AG04450 (cell line): ENCODE measurements around the gene SEC16A. TPM values are rescaled to one million over a fixed set of nuclear protein-coding genes. Genes with fewer than 3 reads are reported as not detected.

Experiments
- CTCF ChIA-PET: fragments of 300-600, 350-600 bp; formaldehyde crosslinking; extraction: SDS; loops from one replicate; lab custom pipeline; 2022; ENCODE audit warnings: antibody characterized with exemption, inconsistent platforms; lab: Charles Lee
- POLR2A ChIA-PET: fragments of 350-600 bp; formaldehyde crosslinking; extraction: SDS; loops from one replicate; lab custom pipeline; 2021; ENCODE audit warnings: antibody characterized with exemption, inconsistent platforms; lab: Yijun Ruan, JAX
- DNase-seq: peaks from one replicate; pipeline ENCODE4 v3.0.0-alpha.2; 2011; ENCODE audit warnings: low read depth, low spot score
- H3K27ac ChIP-seq: one replicate; pipeline ENCODE4 v1.5.1; 2012; ENCODE audit warnings: low read depth, low read length, control low read depth
- H3K27me3 ChIP-seq: one replicate; pipeline ENCODE4 v1.6.0; 2012; ENCODE audit warnings: low read length; ENCODE audit not compliant: control insufficient read depth, insufficient read depth
- H3K4me3 ChIP-seq: 2 replicates; pipeline ENCODE4 v1.5.1; 2011; ENCODE audit warnings: mild to moderate bottlenecking, low read depth, low read length, control low read depth
- H3K9me3 ChIP-seq: 2 replicates; pipeline ENCODE4 v1.5.1; 2012; ENCODE audit warnings: low read length; ENCODE audit not compliant: control insufficient read depth, insufficient read depth
- CTCF ChIP-seq: IDR thresholded peaks from 2 replicates; pipeline ENCODE4 v1.5.1; 2011; ENCODE audit warnings: low read depth, low read length, control low read depth, inconsistent platforms
- polyA plus RNA-seq: library from polyadenylated mRNA; depleted of rRNA; stranded (reverse); fragments of >200 nt; gene quantifications from 2 replicates; pipeline ENCODE4 v1.2.3, GENCODE V29; 2011; rRNA removed
- small RNA-seq: library from RNA; depleted of rRNA; stranded (forward); fragments of <200 nt; gene quantifications from one replicate; pipeline ENCODE3, GENCODE V24; 2012; ENCODE audit warnings: low read depth; ENCODE audit not compliant: insufficient read length

The SEC16A gene
- polyA plus RNA-seq, 1 experiment = 23.2 TPM

DNA sequence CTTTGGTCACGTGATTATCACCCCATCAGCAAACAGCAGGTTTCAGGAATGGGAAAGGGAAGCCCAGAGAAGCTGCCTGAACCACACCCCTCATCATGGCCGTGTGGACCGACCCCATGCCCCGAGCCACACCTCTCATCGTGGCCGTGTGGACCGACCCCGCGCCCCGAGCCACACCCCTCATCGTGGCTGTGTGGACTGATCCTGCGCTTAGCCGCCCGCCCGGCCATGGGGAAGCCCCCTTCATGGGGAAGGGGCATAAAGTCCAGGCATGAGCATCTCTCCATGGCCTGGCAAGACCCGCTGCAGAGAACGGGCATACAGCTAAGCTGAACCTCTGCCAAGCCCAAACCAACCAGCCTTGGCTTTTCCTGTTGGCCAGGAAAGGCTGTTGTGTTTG lies 89.3 kb downstream of the SEC16A start:
- Histone ChIP-seq H3K27me3 (no peaks in the 10 kb centered on the region), H3K27ac (peak overlapping the region; percentile 11), H3K4me3 (no peak overlapping the region), H3K9me3 (no peaks in the 10 kb centered on the region; the same call in 1 of the 2 replicates)
- no peak for TF ChIP-seq CTCF
- ChIA-PET POLR2A (no interaction called here), CTCF (no interaction called here)
- no peak for DNase-seq

GRCh38 chr9:136392538-136393449 lies 90.0 kb downstream of the SEC16A start:
- Histone ChIP-seq H3K27ac (no peak overlapping the region), H3K4me3 (no peak overlapping the region), H3K27me3 (no peaks in the 10 kb centered on the region), H3K9me3 (no peaks in the 10 kb centered on the region; the same call in 1 of the 2 replicates)
- POLR2A ChIA-PET = no interaction called here
- DNase-seq = no peak
- no peak for TF ChIP-seq CTCF
- CTCF ChIA-PET = no interaction called here

GRCh38 chr9:136391737-136392537 lies 90.9 kb downstream of the SEC16A start:
- no peak for DNase-seq
- TF ChIP-seq CTCF = no peak
- ChIA-PET POLR2A (no interaction called here), CTCF (interaction anchor here (1.3 kb wide), 1 partner anchor 9 kb away, joined by 5 read pairs; no protein-coding TSS in a partner anchor)
- H3K9me3 ChIP-seq = no peaks in the 10 kb centered on the region; the same call in 1 of the 2 replicates
- no peaks in the 10 kb centered on the region for H3K27me3 ChIP-seq
- no peak overlapping the region for H3K4me3 ChIP-seq
- H3K27ac ChIP-seq = no peak overlapping the region

Small RNA genes lying within 50 kb of the gene (small RNA-seq; reads per million reads assigned to genes)
- gene MIR4673 = not detected

Other genes with a start within 250 kb of the SEC16A start
- gene QSOX2, start 237.2 kb downstream of the SEC16A start, polyA plus RNA-seq = 12.8 and 14.7 TPM in 2 replicates
- gene CCDC187, start 178.9 kb downstream of the SEC16A start, polyA plus RNA-seq = not detected in 2 replicates
- 22.5 and 32.8 TPM in 2 replicates for gene GPSM1, start 155.5 kb downstream of the SEC16A start, polyA plus RNA-seq
- 3.7 and 4.7 TPM in 2 replicates for gene DNLZ, start 119.3 kb downstream of the SEC16A start, polyA plus RNA-seq
- gene CARD9, start 109.4 kb downstream of the SEC16A start, polyA plus RNA-seq = 0.63 and 0.93 TPM in 2 replicates
- gene SNAPC4, start 82.9 kb downstream of the SEC16A start, polyA plus RNA-seq = 2.2 and 2.4 TPM in 2 replicates
- gene ENTR1, start 72.4 kb downstream of the SEC16A start, polyA plus RNA-seq = 31.5 and 33.8 TPM in 2 replicates
- gene PMPCA, start 72.4 kb downstream of the SEC16A start, polyA plus RNA-seq = 53.8 and 65.8 TPM in 2 replicates
- 4.3 and 5.2 TPM in 2 replicates for gene INPP5E, start 43.2 kb downstream of the SEC16A start, polyA plus RNA-seq
- gene NOTCH1, start 63.0 kb upstream of the SEC16A start, polyA plus RNA-seq = 0.89 and 1.7 TPM in 2 replicates
- 3.9 and 6.1 TPM in 2 replicates for gene EGFL7, start 179.9 kb upstream of the SEC16A start, polyA plus RNA-seq
- 24.4 and 30.0 TPM in 2 replicates for gene AGPAT2, start 204.4 kb upstream of the SEC16A start, polyA plus RNA-seq
- gene DIPK1B, start 229.5 kb upstream of the SEC16A start, polyA plus RNA-seq = 2.8 and 3.6 TPM in 2 replicates